HL-60 (cell line): ENCODE results near the gene OR7A5.
"Not testable (repeated sequence)": the region's sequence is repeated elsewhere in the genome, so short reads cannot be mapped to it uniquely, and the experiment has no call there.

Source experiments
- DNase-seq, 2 experiments: peaks; one replicate each; pipeline ENCODE4 v3.0.0-alpha.2; 2010 to 2020; ENCODE audit warnings: low read depth in 1 of 2, low spot score in 1 of 2
- H3K27ac ChIP-seq: fragments of 250-450 bp; sonication (Bioruptor Pico); replicated peaks from 2 replicates; pipeline ENCODE4 v1.5.1; 2020; ENCODE audit warnings: mild to moderate bottlenecking, moderate library complexity
- H3K27me3 ChIP-seq: fragments of 250-450 bp; sonication (Bioruptor Pico); 2 replicates; pipeline ENCODE4 v1.5.1; 2021; ENCODE audit warnings: mild to moderate bottlenecking, moderate library complexity; ENCODE audit not compliant: insufficient read depth, poor library complexity, severe bottlenecking
- H3K4me3 ChIP-seq: replicated peaks from 2 replicates; pipeline ENCODE4 v1.5.1; 2011; ENCODE audit warnings: mild to moderate bottlenecking, control low read depth, low read length; ENCODE audit not compliant: insufficient read depth

OR7A5 gene

GRCh38 chr19:14778110-14778845 is 56.7 kb downstream of the OR7A5 start, which contains the start of gene ADGRE2:
TSS of gene ADGRE2 (minus strand) at chr19:14778560. CDS start at chr19:14776756, 1,804 bp downstream.
- not testable (repeated sequence) for DNase-seq, H3K27me3 ChIP-seq, H3K4me3 ChIP-seq, H3K27ac ChIP-seq

- not testable (repeated sequence) for DNase-seq, H3K27me3 ChIP-seq, H3K4me3 ChIP-seq, H3K27ac ChIP-seq
These were observed 57.3 kb downstream of the OR7A5 start for GRCh38 chr19:14777645-14778044.
